HFF-Myc (cell line): ENCODE data around the gene LITAFD.

Source experiments
- DNase-seq: peaks from one replicate; pipeline ENCODE4 v3.0.0-alpha.2; 2011; ENCODE audit warnings: low read depth; ENCODE audit errors: extremely low read depth
- H3K4me3 ChIP-seq: replicated peaks from 2 replicates; pipeline ENCODE4 v1.5.1; 2011; ENCODE audit warnings: low read depth, mild to moderate bottlenecking, control low read depth, low read length
- CTCF ChIP-seq: IDR thresholded peaks from 2 replicates; pipeline ENCODE4 v1.5.1; 2012; ENCODE audit warnings: mild to moderate bottlenecking, low read depth, low read length, control low read depth; ENCODE audit errors: missing control alignments

Gene LITAFD

GRCh38 chr16:8877894-8878522 is 4.1 kb upstream of the LITAFD start:
- no peak overlapping the region for H3K4me3 ChIP-seq
- TF ChIP-seq CTCF = no peak
- no peak for DNase-seq

- no peak overlapping the region for H3K4me3 ChIP-seq
- TF ChIP-seq CTCF = no peak
- no peak for DNase-seq
These were observed 3.6 kb upstream of the LITAFD start for GRCh38 chr16:8878523-8878911.

GRCh38 chr16:8880839-8881510 is 1.2 kb upstream of the LITAFD start:
- DNase-seq = no peak

GRCh38 chr16:8882725-8883377 is 700 bp downstream of the LITAFD start:
- DNase-seq = no peak
- no peak overlapping the region for H3K4me3 ChIP-seq
- TF ChIP-seq CTCF = no peak

More at GRCh38 chr16:8880839-8881510, 1.2 kb upstream of the LITAFD start:
- no peak overlapping the region for H3K4me3 ChIP-seq
- TF ChIP-seq CTCF = no peak

GRCh38 chr16:8885674-8886592 is 3.8 kb downstream of the LITAFD start:
- H3K4me3 ChIP-seq = no peak overlapping the region
- DNase-seq = no peak
- TF ChIP-seq CTCF = no peak

- DNase-seq = no peak
- H3K4me3 ChIP-seq = no peak overlapping the region
- TF ChIP-seq CTCF = no peak
These were observed 4.7 kb downstream of the LITAFD start for GRCh38 chr16:8886593-8887430.
